H1 (cell line): ENCODE data around the gene PTPRD.

Experiments used
- POLR2AphosphoS5 ChIP-seq: IDR thresholded peaks from 2 replicates; pipeline ENCODE4 v1.6.1; 2011; ENCODE audit warnings: low read depth, low read length
- TF ChIP-seq, protein P1 (sequence below), 3 experiments: IDR thresholded peaks; 1 replicate in 2 of 3; 2 replicates in 1 of 3; pipeline versions ENCODE4 v1.5.1 to v1.6.1; 2011; ENCODE audit warnings: low read length in 3 of 3, mild to moderate bottlenecking in 3 of 3, inconsistent platforms in 2 of 3, low read depth in 1 of 3, moderate library complexity in 1 of 3; ENCODE audit not compliant: insufficient read depth in 1 of 3; ENCODE audit errors: control extremely low read depth in 1 of 3

DNA sequence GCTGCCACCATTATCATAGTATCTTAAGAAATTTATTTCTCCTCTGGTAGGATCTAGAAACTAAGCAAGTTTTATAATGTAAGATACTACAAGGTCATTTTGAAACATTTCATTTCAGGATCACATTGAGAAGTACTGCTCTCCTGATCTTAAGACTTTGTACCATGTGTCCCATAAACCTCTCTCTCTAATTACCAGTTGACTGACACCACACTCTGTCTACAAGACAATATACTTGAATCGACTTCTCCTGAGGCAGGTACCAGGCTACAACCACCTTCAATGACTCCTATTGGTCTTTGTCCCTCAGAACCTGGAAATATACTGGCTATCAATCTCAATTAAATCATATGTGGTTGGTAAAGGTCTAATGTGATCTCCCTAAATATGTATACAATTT, 597.0 kb downstream of the PTPRD start:
- TF ChIP-seq POLR2AphosphoS5 = no peak
- TF ChIP-seq, protein P1, sequence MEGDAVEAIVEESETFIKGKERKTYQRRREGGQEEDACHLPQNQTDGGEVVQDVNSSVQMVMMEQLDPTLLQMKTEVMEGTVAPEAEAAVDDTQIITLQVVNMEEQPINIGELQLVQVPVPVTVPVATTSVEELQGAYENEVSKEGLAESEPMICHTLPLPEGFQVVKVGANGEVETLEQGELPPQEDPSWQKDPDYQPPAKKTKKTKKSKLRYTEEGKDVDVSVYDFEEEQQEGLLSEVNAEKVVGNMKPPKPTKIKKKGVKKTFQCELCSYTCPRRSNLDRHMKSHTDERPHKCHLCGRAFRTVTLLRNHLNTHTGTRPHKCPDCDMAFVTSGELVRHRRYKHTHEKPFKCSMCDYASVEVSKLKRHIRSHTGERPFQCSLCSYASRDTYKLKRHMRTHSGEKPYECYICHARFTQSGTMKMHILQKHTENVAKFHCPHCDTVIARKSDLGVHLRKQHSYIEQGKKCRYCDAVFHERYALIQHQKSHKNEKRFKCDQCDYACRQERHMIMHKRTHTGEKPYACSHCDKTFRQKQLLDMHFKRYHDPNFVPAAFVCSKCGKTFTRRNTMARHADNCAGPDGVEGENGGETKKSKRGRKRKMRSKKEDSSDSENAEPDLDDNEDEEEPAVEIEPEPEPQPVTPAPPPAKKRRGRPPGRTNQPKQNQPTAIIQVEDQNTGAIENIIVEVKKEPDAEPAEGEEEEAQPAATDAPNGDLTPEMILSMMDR (IDR thresholded peaks at IDR 0.05; ENCODE audit: control extremely low read depth in 1 of 3, insufficient read depth in 1 of 3, low read depth in 1 of 3, low read length in 3 of 3) = no peak
